Neural cell (in vitro differentiated cells): ENCODE results near the gene PLA2G4E.

Experiments
- POLR2AphosphoS5 ChIP-seq: IDR thresholded peaks from 2 replicates; pipeline ENCODE4 v1.6.1; 2012
- SMC3 ChIP-seq: fragments of 450-650 bp; conservative IDR thresholded peaks from 2 replicates; pipeline ENCODE4 v1.6.1; 2014; ENCODE audit warnings: antibody characterized with exemption, mild to moderate bottlenecking, moderate library complexity; ENCODE audit not compliant: poor library complexity
- TF ChIP-seq, protein P1 (sequence below): fragments of 450-650 bp; IDR thresholded peaks from 2 replicates; pipeline ENCODE4 v1.5.1; 2014; ENCODE audit warnings: antibody characterized with exemption, mild to moderate bottlenecking, moderate library complexity; ENCODE audit not compliant: poor library complexity, severe bottlenecking
- TF ChIP-seq, protein P2 (sequence below): IDR thresholded peaks from 2 replicates; pipeline ENCODE4 v1.6.1; 2012; ENCODE audit warnings: borderline replicate concordance

DNA sequence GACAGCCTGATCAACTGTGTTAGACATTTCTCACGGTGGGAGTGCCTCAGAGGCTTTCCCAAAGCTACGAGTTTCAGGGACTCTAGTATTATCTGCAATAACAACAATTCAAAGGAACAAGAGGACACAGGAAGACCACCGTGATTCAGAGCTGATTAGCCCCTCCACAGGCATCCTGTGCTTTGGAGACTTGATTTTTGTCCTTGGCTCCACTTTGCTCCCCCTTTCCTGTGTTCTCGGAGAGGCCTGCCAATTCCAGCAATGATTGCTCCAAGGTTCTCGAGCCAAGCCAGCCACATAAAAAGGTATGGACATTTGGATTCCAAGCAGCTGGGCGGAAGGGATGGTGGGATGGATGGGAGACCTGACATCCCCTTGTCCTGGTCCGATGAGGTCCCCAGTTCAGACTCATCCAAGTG lies 62.8 kb downstream of the PLA2G4E start:
- TF ChIP-seq, protein P1, sequence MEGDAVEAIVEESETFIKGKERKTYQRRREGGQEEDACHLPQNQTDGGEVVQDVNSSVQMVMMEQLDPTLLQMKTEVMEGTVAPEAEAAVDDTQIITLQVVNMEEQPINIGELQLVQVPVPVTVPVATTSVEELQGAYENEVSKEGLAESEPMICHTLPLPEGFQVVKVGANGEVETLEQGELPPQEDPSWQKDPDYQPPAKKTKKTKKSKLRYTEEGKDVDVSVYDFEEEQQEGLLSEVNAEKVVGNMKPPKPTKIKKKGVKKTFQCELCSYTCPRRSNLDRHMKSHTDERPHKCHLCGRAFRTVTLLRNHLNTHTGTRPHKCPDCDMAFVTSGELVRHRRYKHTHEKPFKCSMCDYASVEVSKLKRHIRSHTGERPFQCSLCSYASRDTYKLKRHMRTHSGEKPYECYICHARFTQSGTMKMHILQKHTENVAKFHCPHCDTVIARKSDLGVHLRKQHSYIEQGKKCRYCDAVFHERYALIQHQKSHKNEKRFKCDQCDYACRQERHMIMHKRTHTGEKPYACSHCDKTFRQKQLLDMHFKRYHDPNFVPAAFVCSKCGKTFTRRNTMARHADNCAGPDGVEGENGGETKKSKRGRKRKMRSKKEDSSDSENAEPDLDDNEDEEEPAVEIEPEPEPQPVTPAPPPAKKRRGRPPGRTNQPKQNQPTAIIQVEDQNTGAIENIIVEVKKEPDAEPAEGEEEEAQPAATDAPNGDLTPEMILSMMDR = no peak
- TF ChIP-seq POLR2AphosphoS5 = no peak
- no peak for TF ChIP-seq SMC3
- TF ChIP-seq, protein P2, sequence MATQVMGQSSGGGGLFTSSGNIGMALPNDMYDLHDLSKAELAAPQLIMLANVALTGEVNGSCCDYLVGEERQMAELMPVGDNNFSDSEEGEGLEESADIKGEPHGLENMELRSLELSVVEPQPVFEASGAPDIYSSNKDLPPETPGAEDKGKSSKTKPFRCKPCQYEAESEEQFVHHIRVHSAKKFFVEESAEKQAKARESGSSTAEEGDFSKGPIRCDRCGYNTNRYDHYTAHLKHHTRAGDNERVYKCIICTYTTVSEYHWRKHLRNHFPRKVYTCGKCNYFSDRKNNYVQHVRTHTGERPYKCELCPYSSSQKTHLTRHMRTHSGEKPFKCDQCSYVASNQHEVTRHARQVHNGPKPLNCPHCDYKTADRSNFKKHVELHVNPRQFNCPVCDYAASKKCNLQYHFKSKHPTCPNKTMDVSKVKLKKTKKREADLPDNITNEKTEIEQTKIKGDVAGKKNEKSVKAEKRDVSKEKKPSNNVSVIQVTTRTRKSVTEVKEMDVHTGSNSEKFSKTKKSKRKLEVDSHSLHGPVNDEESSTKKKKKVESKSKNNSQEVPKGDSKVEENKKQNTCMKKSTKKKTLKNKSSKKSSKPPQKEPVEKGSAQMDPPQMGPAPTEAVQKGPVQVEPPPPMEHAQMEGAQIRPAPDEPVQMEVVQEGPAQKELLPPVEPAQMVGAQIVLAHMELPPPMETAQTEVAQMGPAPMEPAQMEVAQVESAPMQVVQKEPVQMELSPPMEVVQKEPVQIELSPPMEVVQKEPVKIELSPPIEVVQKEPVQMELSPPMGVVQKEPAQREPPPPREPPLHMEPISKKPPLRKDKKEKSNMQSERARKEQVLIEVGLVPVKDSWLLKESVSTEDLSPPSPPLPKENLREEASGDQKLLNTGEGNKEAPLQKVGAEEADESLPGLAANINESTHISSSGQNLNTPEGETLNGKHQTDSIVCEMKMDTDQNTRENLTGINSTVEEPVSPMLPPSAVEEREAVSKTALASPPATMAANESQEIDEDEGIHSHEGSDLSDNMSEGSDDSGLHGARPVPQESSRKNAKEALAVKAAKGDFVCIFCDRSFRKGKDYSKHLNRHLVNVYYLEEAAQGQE = no peak
